ENCODE measurements around the gene JAKMIP3.
A peak's percentile ranks its signal among the peaks of the same experiment; 100 is the strongest.

The JAKMIP3 gene

GRCh38 chr10:132022241-132022640 is 43.5 kb upstream of the JAKMIP3 start:
- no peaks in the 10 kb centered on the region for H3K4me1 ChIP-seq (ENCODE audit: control insufficient read depth, insufficient read depth, low read length)
- ChIA-PET POLR2A (no interaction called here), CTCF (interaction anchor here (0.7 to 1.9 kb wide), 23 partner anchors 8 to 153 kb away, joined by 3 to 27 read pairs (median 6); no protein-coding TSS in a partner anchor)
- H3K27ac ChIP-seq (ENCODE audit: extremely low read depth, low read depth, low read length), result no peak overlapping the region
- TF ChIP-seq RBAK (tag by site-specific recombination; IDR thresholded peaks at IDR 0.05) (no peak), ZIC2 (tag by site-specific recombination; IDR thresholded peaks at IDR 0.05) (peak; percentile 62)
- no peak overlapping the region for H3K4me3 ChIP-seq (ENCODE audit: low read depth, low read length)
- H3K9me3 ChIP-seq (ENCODE audit: control insufficient read depth, insufficient read depth, low read depth, low read length), result no peaks in the 10 kb centered on the region
- no peaks in the 10 kb centered on the region for H3K36me3 ChIP-seq (ENCODE audit: control insufficient read depth in 2 of 2, insufficient read depth in 1 of 2, low read length in 2 of 2)

GRCh38 chr10:132023092-132023811 is 42.5 kb upstream of the JAKMIP3 start:
- H3K27ac ChIP-seq (ENCODE audit: extremely low read depth, low read depth, low read length), result no peak overlapping the region
- no peaks in the 10 kb centered on the region for H3K36me3 ChIP-seq (ENCODE audit: control insufficient read depth in 2 of 2, insufficient read depth in 1 of 2, low read length in 2 of 2)
- H3K9me3 ChIP-seq (ENCODE audit: control insufficient read depth, insufficient read depth, low read depth, low read length), result no peaks in the 10 kb centered on the region
- CTCF ChIA-PET, result interaction anchor here (0.6 to 1.9 kb wide), 38 partner anchors 9 to 634 kb away, joined by 3 to 27 read pairs (median 4); no protein-coding TSS in a partner anchor
- POLR2A ChIA-PET, result no interaction called here
- no peak overlapping the region for H3K4me3 ChIP-seq (ENCODE audit: low read depth, low read length)
- H3K4me1 ChIP-seq (ENCODE audit: control insufficient read depth, insufficient read depth, low read length), result no peaks in the 10 kb centered on the region
- no peak for TF ChIP-seq ZNF426 (tag by site-specific recombination; IDR thresholded peaks at IDR 0.05)
- TF ChIP-seq ZNF248 (tag by site-specific recombination; IDR thresholded peaks at IDR 0.05), result no peak
- no peak for TF ChIP-seq ZNF202 (tag by site-specific recombination; IDR thresholded peaks at IDR 0.05; ENCODE audit: borderline replicate concordance)
- no peak for TF ChIP-seq ZNF133 (tag by site-specific recombination; IDR thresholded peaks at IDR 0.05)
- TF ChIP-seq ZBTB10 (tag by site-specific recombination; IDR thresholded peaks at IDR 0.05), result no peak
- no peak for TF ChIP-seq HIC1 (tag by site-specific recombination; IDR thresholded peaks at IDR 0.05)
- TF ChIP-seq ZNF266 (tag by site-specific recombination; IDR thresholded peaks at IDR 0.05; ENCODE audit: low read depth), result no peak
- TF ChIP-seq ZNF2 (tag by site-specific recombination; IDR thresholded peaks at IDR 0.05), result no peak
- TF ChIP-seq ZNF433 (tag by site-specific recombination; IDR thresholded peaks at IDR 0.05; ENCODE audit: low read depth), result no peak
- TF ChIP-seq ZNF571 (tag by site-specific recombination; IDR thresholded peaks at IDR 0.05), result no peak
- TF ChIP-seq SP7 (tag by site-specific recombination; IDR thresholded peaks at IDR 0.05), result 0 out of 2 replicates have a peak, but pooled peaks have one; percentile 26
- no peak for TF ChIP-seq ZNF560 (tag by site-specific recombination; IDR thresholded peaks at IDR 0.05; ENCODE audit: borderline replicate concordance)
- no peak for TF ChIP-seq ZNF473 (tag by site-specific recombination; IDR thresholded peaks at IDR 0.05)
- TF ChIP-seq ZNF184 (tag by site-specific recombination; IDR thresholded peaks at IDR 0.05), result no peak
- TF ChIP-seq ZBTB17 (tag by site-specific recombination; IDR thresholded peaks at IDR 0.05), result 0 out of 2 replicates have a peak, but pooled peaks have one; percentile 52
- no peak for TF ChIP-seq ZBTB49 (tag by site-specific recombination; IDR thresholded peaks at IDR 0.05; ENCODE audit: low read depth)
- TF ChIP-seq PRDM2 (tag by site-specific recombination; IDR thresholded peaks at IDR 0.05; ENCODE audit: borderline replicate concordance), result no peak

All from HEK293 (cell line).